Measurements from ENCODE around the gene LASP1NB.
"Not testable (repeated sequence)": the region's sequence is repeated elsewhere in the genome, so short reads cannot be mapped to it uniquely, and the experiment has no call there.

LASP1NB gene

GRCh38 chr17:38926293-38927070 is 1.1 kb downstream of the LASP1NB start:
- ChIA-PET CTCF (interaction anchor here (1.0 to 1.1 kb wide), 2 partner anchors 310 to 319 kb away, joined by 3 read pairs; no protein-coding TSS in a partner anchor), POLR2A (interaction anchor here (0.6 to 3.8 kb wide), 7 partner anchors 12 to 186 kb away, joined by 3 to 39 read pairs (median 8); partner anchors contain the start of genes LASP1 and RPL23)
- Histone ChIP-seq H3K79me2 (ENCODE audit: insufficient read depth) (no peaks in the 10 kb centered on the region), H3K9me3 (no peaks in the 10 kb centered on the region), H2AFZ (ENCODE audit: low read depth) (peak overlapping the region; percentile 86; the same call in 1 of the 2 replicates), H3K9ac (peak overlapping the region; percentile 76; the same call in 1 of the 2 replicates), H3K4me1 (ENCODE audit: control insufficient read depth in 1 of 2, insufficient read depth in 2 of 2, low read depth in 1 of 2, low read length in 1 of 2) (peaks cover 9 to 22% of the 10 kb centered on the region in 2 experiments; a peak in 2 of 4 replicates), H3K27ac (ENCODE audit: low read depth in 2 of 2, low read length in 1 of 2) (peak overlapping the region; percentile 73 to 96; a peak in 3 of 4 replicates), H3F3A (replicated peaks; ENCODE audit: insufficient read depth) (peaks cover 39% of the 10 kb centered on the region), H4K20me1 (ENCODE audit: insufficient read depth) (0 out of 2 replicates have a peak, but pooled peaks cover 8% of the 10 kb centered on the region), H3K9me2 (no peaks in the 10 kb centered on the region), H3K4me2 (peak overlapping the region; percentile 83), H3K27me3 (ENCODE audit: insufficient read depth) (no peaks in the 10 kb centered on the region), H3K4me3 (ENCODE audit: low read depth in 2 of 2, low read length in 1 of 2) (peak overlapping the region; percentile 56 to 77), H3K36me3 (replicated peaks in 1 of 2; ENCODE audit: control insufficient read depth in 1 of 2, insufficient read depth in 2 of 2, low read length in 1 of 2) (no peaks in the 10 kb centered on the region)
- DNase-seq: no peak
- WGBS (ENCODE audit: low lambda C conversion rate): 83% methylated on average over 2 of the region's 2 CpGs
- peak; percentile 44; the same call in 1 of the 2 replicates for TF ChIP-seq PBX3 (IDR thresholded peaks at IDR 0.05)
- TF ChIP-seq SIN3A (IDR thresholded peaks at IDR 0.05; ENCODE audit: borderline replicate concordance, low read depth, low read length): no peak
- no peak for TF ChIP-seq ELF1 (IDR thresholded peaks at IDR 0.05)

- H3K36me3 ChIP-seq (replicated peaks in 1 of 2; ENCODE audit: control insufficient read depth in 1 of 2, insufficient read depth in 2 of 2, low read length in 1 of 2); H3K79me2 ChIP-seq (ENCODE audit: insufficient read depth); H3K4me1 ChIP-seq (ENCODE audit: control insufficient read depth in 1 of 2, insufficient read depth in 2 of 2, low read depth in 1 of 2, low read length in 1 of 2); H3K27me3 ChIP-seq (ENCODE audit: insufficient read depth); DNase-seq; H3K27ac ChIP-seq (ENCODE audit: low read depth in 2 of 2, low read length in 1 of 2); H3K9me2 ChIP-seq; H3K4me3 ChIP-seq (ENCODE audit: low read depth in 2 of 2, low read length in 1 of 2); H3K9me3 ChIP-seq; POLR2A ChIA-PET; H3K4me2 ChIP-seq; CTCF ChIA-PET; H4K20me1 ChIP-seq (ENCODE audit: insufficient read depth); H2AFZ ChIP-seq (ENCODE audit: low read depth); H3K9ac ChIP-seq: not testable (repeated sequence)
- WGBS (ENCODE audit: low lambda C conversion rate): no CpG with 5 or more reads among the region's 36 CpGs
- H3F3A ChIP-seq (replicated peaks; ENCODE audit: insufficient read depth): peaks cover 15% of the 10 kb centered on the region
Observed at GRCh38 chr17:38930782-38931181, 5.4 kb downstream of the LASP1NB start.

- CTCF ChIA-PET: interaction anchor here (1.2 kb wide), 1 partner anchor 9 kb away, joined by 3 read pairs; no protein-coding TSS in a partner anchor
- H3K4me2 ChIP-seq; H3K79me2 ChIP-seq (ENCODE audit: insufficient read depth); DNase-seq; H3K9me3 ChIP-seq; H4K20me1 ChIP-seq (ENCODE audit: insufficient read depth); H2AFZ ChIP-seq (ENCODE audit: low read depth); H3K4me3 ChIP-seq (ENCODE audit: low read depth in 2 of 2, low read length in 1 of 2); H3K36me3 ChIP-seq (replicated peaks in 1 of 2; ENCODE audit: control insufficient read depth in 1 of 2, insufficient read depth in 2 of 2, low read length in 1 of 2); H3K4me1 ChIP-seq (ENCODE audit: control insufficient read depth in 1 of 2, insufficient read depth in 2 of 2, low read depth in 1 of 2, low read length in 1 of 2); POLR2A ChIA-PET; H3K27ac ChIP-seq (ENCODE audit: low read depth in 2 of 2, low read length in 1 of 2); H3K9me2 ChIP-seq; H3K27me3 ChIP-seq (ENCODE audit: insufficient read depth); H3K9ac ChIP-seq; H3F3A ChIP-seq (replicated peaks; ENCODE audit: insufficient read depth): not testable (repeated sequence)
- WGBS (ENCODE audit: low lambda C conversion rate): 82% methylated on average over 9 of the region's 9 CpGs
Observed at GRCh38 chr17:38933962-38934361, 8.5 kb downstream of the LASP1NB start.

Data from SK-N-SH (cell line).